HG03439 (cell line): ENCODE measurements around the gene DOC2B.

Experiments
- ATAC-seq: cut with Tn5 transposase; IDR thresholded peaks from one replicate; pipeline ENCODE4 v1.9.1; 2021; ENCODE audit warnings: mild to moderate bottlenecking, moderate library complexity; ENCODE audit not compliant: unreplicated experiment

The DOC2B gene

GRCh38 chr17:164303-165235, 16.9 kb downstream of the DOC2B start:
- ATAC-seq: no peak

- no peak for ATAC-seq
Observed at GRCh38 chr17:163514-164098, 17.8 kb downstream of the DOC2B start.

- no peak for ATAC-seq
Observed at GRCh38 chr17:162689-163088, 18.8 kb downstream of the DOC2B start.

- ATAC-seq: no peak
Observed at GRCh38 chr17:161481-161880, 20.0 kb downstream of the DOC2B start.

- ATAC-seq: no peak
Observed at GRCh38 chr17:160336-160735, 21.1 kb downstream of the DOC2B start.

GRCh38 chr17:159609-160008, 21.8 kb downstream of the DOC2B start:
- ATAC-seq: no peak

GRCh38 chr17:158379-158778, 23.1 kb downstream of the DOC2B start:
- ATAC-seq: no peak

GRCh38 chr17:157901-158300, 23.5 kb downstream of the DOC2B start:
- ATAC-seq: no peak

- no peak for ATAC-seq
Observed at GRCh38 chr17:156946-157345, 24.5 kb downstream of the DOC2B start.

GRCh38 chr17:156094-156621, 25.3 kb downstream of the DOC2B start:
- no peak for ATAC-seq

GRCh38 chr17:155576-155975, 25.9 kb downstream of the DOC2B start:
- no peak for ATAC-seq

GRCh38 chr17:153851-154250, 27.6 kb downstream of the DOC2B start:
- no peak for ATAC-seq

- ATAC-seq: no peak
Observed at GRCh38 chr17:152860-153420, 28.5 kb downstream of the DOC2B start.

GRCh38 chr17:151886-152859, 29.3 kb downstream of the DOC2B start:
- ATAC-seq: no peak

- no peak for ATAC-seq
Observed at GRCh38 chr17:151004-151403, 30.4 kb downstream of the DOC2B start.

GRCh38 chr17:149897-150584, 31.4 kb downstream of the DOC2B start:
- no peak for ATAC-seq

GRCh38 chr17:149231-149630, 32.2 kb downstream of the DOC2B start:
- ATAC-seq: no peak

- no peak for ATAC-seq
Observed at GRCh38 chr17:148757-149156, 32.7 kb downstream of the DOC2B start.

GRCh38 chr17:147796-148740, 33.4 kb downstream of the DOC2B start:
- ATAC-seq: no peak
